Measurements from ENCODE around the gene LRBA. TPM values are rescaled to one million over a fixed set of nuclear protein-coding genes. Genes with fewer than 3 reads are reported as not detected.

Gene LRBA
- polyA plus RNA-seq, 1 of the 3 experiments (the other 2 are of a cell fraction) = 11.4 TPM

- WGBS (ENCODE audit: low lambda C conversion rate) = 93% methylated on average over 2 of the region's 2 CpGs
- CTCF ChIA-PET = no interaction called here
- H3K4me2 ChIP-seq = no peak overlapping the region
Observed at GRCh38 chr4:150890246-150890645, 124.8 kb downstream of the LRBA start.

More at GRCh38 chr4:150890246-150890645, 124.8 kb downstream of the LRBA start:
- Histone ChIP-seq H3K27ac (ENCODE audit: low read depth in 2 of 2, low read length in 1 of 2) (no peak overlapping the region), H3K9me2 (no peaks in the 10 kb centered on the region), H3K9me3 (peaks cover 2% of the 10 kb centered on the region; the same call in 1 of the 2 replicates), H3K4me1 (ENCODE audit: control insufficient read depth in 1 of 2, insufficient read depth in 2 of 2, low read depth in 1 of 2, low read length in 1 of 2) (no peaks in the 10 kb centered on the region; a peak in 1 of 4 replicates), H3F3A (replicated peaks; ENCODE audit: insufficient read depth) (no peaks in the 10 kb centered on the region), H3K27me3 (ENCODE audit: insufficient read depth) (no peaks in the 10 kb centered on the region), H3K4me3 (ENCODE audit: low read depth in 2 of 2, low read length in 1 of 2) (no peak overlapping the region), H3K36me3 (replicated peaks in 1 of 2; ENCODE audit: control insufficient read depth in 1 of 2, insufficient read depth in 2 of 2, low read length in 1 of 2) (peaks cover 2 to 11% of the 10 kb centered on the region in 2 experiments), H2AFZ (ENCODE audit: low read depth) (no peak overlapping the region), H4K20me1 (ENCODE audit: insufficient read depth) (no peaks in the 10 kb centered on the region), H3K79me2 (ENCODE audit: insufficient read depth) (no peaks in the 10 kb centered on the region), H3K9ac (no peak overlapping the region)
- no peak for DNase-seq
- POLR2A ChIA-PET = no interaction called here
- TF ChIP-seq USF2 (IDR thresholded peaks at IDR 0.05; ENCODE audit: borderline replicate concordance, low read depth, low read length) = no peak
- no peak for TF ChIP-seq TEAD4 (IDR thresholded peaks at IDR 0.05; ENCODE audit: borderline replicate concordance, insufficient read depth)
- no peak for TF ChIP-seq ELF1 (IDR thresholded peaks at IDR 0.05)
- no peak for TF ChIP-seq RFX5 (IDR thresholded peaks at IDR 0.05; ENCODE audit: low read length)
- TF ChIP-seq CTCF (IDR thresholded peaks at IDR 0.05) = no peak
- TF ChIP-seq IRF3 (IDR thresholded peaks at IDR 0.05; ENCODE audit: low read depth, low read length) = no peak
- TF ChIP-seq ZBTB33 (IDR thresholded peaks at IDR 0.05; ENCODE audit: borderline replicate concordance, low read depth) = no peak
- no peak for TF ChIP-seq FOXM1 (IDR thresholded peaks at IDR 0.05; ENCODE audit: low read depth)
- TF ChIP-seq RAD21 (IDR thresholded peaks at IDR 0.05; ENCODE audit: low read length) = no peak
- no peak for TF ChIP-seq NRF1 (IDR thresholded peaks at IDR 0.05; ENCODE audit: low read depth, low read length)
- no peak for TF ChIP-seq MAX (IDR thresholded peaks at IDR 0.05; ENCODE audit: low read depth)
- no peak for TF ChIP-seq GATA2 (CRISPR knock-in tag; IDR thresholded peaks at IDR 0.05)
- no peak for TF ChIP-seq PBX3 (IDR thresholded peaks at IDR 0.05)
- TF ChIP-seq USF1 (IDR thresholded peaks at IDR 0.05; ENCODE audit: borderline replicate concordance, low read depth) = no peak

Measured in SK-N-SH (cell line).